NCI-H748 treated with DMSO at 0.1 percent for 48 hours (cell line): Measurements from ENCODE around the gene DHCR24.

ENCODE experiments used
- DNase-seq: peaks from one replicate; lab custom pipeline; 2025; lab: John Stamatoyannopoulos, UW

The DHCR24 gene

GRCh38 chr1:54800899-54801759 is 85.9 kb downstream of the DHCR24 start, which contains the start of gene TTC22:
Gene TTC22, minus strand, starts transcription at chr1:54801323. Its CDS starts 160 bp downstream, at chr1:54801163.
- DNase-seq, result no peak

GRCh38 chr1:54800041-54800898 is 86.7 kb downstream of the DHCR24 start:
- DNase-seq, result no peak
